ENCODE results near the gene GRID2. TPM values are rescaled to one million over a fixed set of nuclear protein-coding genes. Genes with fewer than 3 reads are reported as not detected.

The GRID2 gene
- total and polyA plus RNA-seq, 12 donors = 0.55 to 4.0 (median 2.0) TPM

- H3K4me1 ChIP-seq (replicated peaks in 1 of 2) = no peaks in the 10 kb centered on the region
- intact Hi-C loops (cut with DNase I) = no loop called here
- no peak for DNase-seq
- H3K27me3 ChIP-seq = no peaks in the 10 kb centered on the region
- WGBS, 4 donors = 90 to 100% (median 94%) methylated on average over 2 of the region's 2 CpGs
- TF ChIP-seq POLR2A (IDR thresholded peaks at IDR 0.05) (no peak), CTCF (IDR thresholded peaks at IDR 0.05) (no peak)
- H3K27ac ChIP-seq = no peak overlapping the region
- H3K4me3 ChIP-seq = no peak overlapping the region
- H3K36me3 ChIP-seq (replicated peaks in 1 of 2) = no peaks in the 10 kb centered on the region
- H3K9me3 ChIP-seq (replicated peaks in 1 of 3) = no peaks in the 10 kb centered on the region
These were observed 789.0 kb downstream of the GRID2 start for GRCh38 chr4:93092765-93093164.

DNA sequence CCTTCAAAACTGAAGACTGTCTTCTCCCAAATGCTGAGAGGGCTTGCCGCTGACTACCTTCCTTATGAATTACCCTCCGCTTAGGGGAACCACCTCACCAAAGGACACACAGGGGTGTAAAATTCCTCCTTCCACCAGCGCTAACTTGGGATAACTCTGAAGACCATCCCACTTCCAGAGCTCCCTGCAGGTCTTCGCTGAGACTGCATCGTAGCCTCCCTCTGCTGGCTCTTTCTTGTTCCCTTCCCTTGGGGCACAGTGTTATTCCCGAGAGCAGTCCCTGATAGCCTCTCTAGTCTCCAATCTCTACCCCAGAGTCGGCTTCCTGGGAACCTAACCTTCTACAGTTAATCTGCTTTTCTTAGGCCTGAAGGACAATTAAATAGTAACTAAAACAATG, 799.3 kb downstream of the GRID2 start:
- 86 to 91% (median 89%) methylated on average over 7 of the region's 7 CpGs for WGBS, 4 donors
- Histone ChIP-seq H3K9me3 (replicated peaks in 1 of 3) (no peaks in the 10 kb centered on the region), H3K27ac (no peak overlapping the region), H3K4me3 (no peak overlapping the region), H3K36me3 (replicated peaks in 1 of 2) (no peaks in the 10 kb centered on the region), H3K4me1 (replicated peaks in 1 of 2) (no peaks in the 10 kb centered on the region), H3K27me3 (no peaks in the 10 kb centered on the region)
- intact Hi-C loops (cut with DNase I) = no loop called here
- TF ChIP-seq CTCF (IDR thresholded peaks at IDR 0.05) (no peak), POLR2A (IDR thresholded peaks at IDR 0.05) (no peak)
- no peak for DNase-seq

GRCh38 chr4:93116624-93117023, 812.9 kb downstream of the GRID2 start:
- no peak overlapping the region for H3K4me3 ChIP-seq
- intact Hi-C loops (cut with DNase I) = no loop called here
- no peak overlapping the region for H3K27ac ChIP-seq
- DNase-seq = no peak
- H3K4me1 ChIP-seq (replicated peaks in 1 of 2) = no peaks in the 10 kb centered on the region
- WGBS, 4 donors = 38 to 68% (median 63%) methylated on average over 1 of the region's 1 CpG
- TF ChIP-seq CTCF (IDR thresholded peaks at IDR 0.05) (no peak), POLR2A (IDR thresholded peaks at IDR 0.05) (no peak)
- peaks cover 0 to under 1% (median 0%) of the 10 kb centered on the region in 3 donors for H3K9me3 ChIP-seq (replicated peaks in 1 of 3)
- H3K36me3 ChIP-seq (replicated peaks in 1 of 2) = no peaks in the 10 kb centered on the region
- no peaks in the 10 kb centered on the region for H3K27me3 ChIP-seq

DNA sequence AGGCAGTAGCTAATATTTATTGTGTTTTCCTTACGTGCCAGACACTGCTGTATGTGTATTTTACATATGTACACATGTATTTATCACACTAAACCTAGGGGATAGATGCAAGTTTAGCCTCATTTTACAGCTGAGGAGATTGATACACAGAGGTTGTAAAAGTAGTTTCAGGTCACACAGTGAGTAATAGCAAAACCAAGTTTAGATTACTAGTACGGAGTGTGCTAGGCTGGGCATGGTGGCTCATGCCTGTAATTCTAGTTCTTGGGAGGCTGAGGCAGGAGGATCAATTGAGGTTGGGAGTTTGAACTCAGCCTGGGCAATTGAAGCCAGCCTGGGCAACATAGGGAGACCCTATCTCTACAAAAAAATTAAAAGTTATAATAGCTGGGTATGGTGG, 823.7 kb downstream of the GRID2 start:
- Histone ChIP-seq H3K4me1 (replicated peaks in 1 of 2) (no peaks in the 10 kb centered on the region), H3K27me3 (no peaks in the 10 kb centered on the region), H3K9me3 (replicated peaks in 1 of 3) (no peaks in the 10 kb centered on the region), H3K27ac (no peak overlapping the region), H3K36me3 (replicated peaks in 1 of 2) (no peaks in the 10 kb centered on the region), H3K4me3 (no peak overlapping the region)
- no peak for DNase-seq
- WGBS, 4 donors = 84 to 95% (median 90%) methylated on average over 2 of the region's 2 CpGs
- intact Hi-C loops (cut with DNase I) = no loop called here
- TF ChIP-seq POLR2A (IDR thresholded peaks at IDR 0.05) (no peak), CTCF (IDR thresholded peaks at IDR 0.05) (no peak)
